IPS-18c (cell line): ENCODE measurements around the gene PPP1R13L.
"Not testable (repeated sequence)": the region's sequence is repeated elsewhere in the genome, so short reads cannot be mapped to it uniquely, and the experiment has no call there.

Experiments used
- H3K4me3 ChIP-seq: 2 replicates; pipeline ENCODE4 v1.7.0; 2013; ENCODE audit warnings: low read depth, mild to moderate bottlenecking, low read length, moderate library complexity; ENCODE audit not compliant: insufficient read depth
- H3K9me3 ChIP-seq: one replicate; pipeline ENCODE4 v1.6.1; 2013; ENCODE audit warnings: mild to moderate bottlenecking, low read length, moderate library complexity; ENCODE audit not compliant: control insufficient read depth, insufficient read depth

Gene PPP1R13L

GRCh38 chr19:45417151-45417550, 12.3 kb upstream of the PPP1R13L start:
- Histone ChIP-seq H3K9me3 (no peaks in the 10 kb centered on the region), H3K4me3 (no peak overlapping the region)

GRCh38 chr19:45414468-45414867, 9.6 kb upstream of the PPP1R13L start:
- H3K4me3 ChIP-seq, result no peak overlapping the region
- H3K9me3 ChIP-seq, result no peaks in the 10 kb centered on the region

- H3K9me3 ChIP-seq, result no peaks in the 10 kb centered on the region
- H3K4me3 ChIP-seq, result no peak overlapping the region
Observed at GRCh38 chr19:45413497-45413896, 8.6 kb upstream of the PPP1R13L start.

GRCh38 chr19:45410330-45410729, 5.5 kb upstream of the PPP1R13L start:
- H3K4me3 ChIP-seq, H3K9me3 ChIP-seq: not testable (repeated sequence)

- Histone ChIP-seq H3K4me3 (no peak overlapping the region), H3K9me3 (no peaks in the 10 kb centered on the region)
Observed at GRCh38 chr19:45409557-45409920, 4.7 kb upstream of the PPP1R13L start.

GRCh38 chr19:45408830-45409556, 4.1 kb upstream of the PPP1R13L start:
- Histone ChIP-seq H3K9me3 (no peaks in the 10 kb centered on the region), H3K4me3 (no peak overlapping the region)

GRCh38 chr19:45408121-45408520, 3.3 kb upstream of the PPP1R13L start:
- Histone ChIP-seq H3K4me3 (no peak overlapping the region), H3K9me3 (no peaks in the 10 kb centered on the region)

GRCh38 chr19:45407585-45407984, 2.7 kb upstream of the PPP1R13L start:
- not testable (repeated sequence) for H3K4me3 ChIP-seq, H3K9me3 ChIP-seq

GRCh38 chr19:45407091-45407375, 2.2 kb upstream of the PPP1R13L start:
- Histone ChIP-seq H3K9me3 (no peaks in the 10 kb centered on the region), H3K4me3 (peak overlapping the region; percentile 94)

GRCh38 chr19:45406226-45407090, 1.6 kb upstream of the PPP1R13L start, which contains the start of gene POLR1G:
Gene POLR1G (plus strand): TSS chr19:45406644. CDS start chr19:45406697, 53 bp downstream.
- Histone ChIP-seq H3K4me3 (peak within 1 kb of the TSS; percentile 94), H3K9me3 (no peaks in the 10 kb centered on the region)

GRCh38 chr19:45405435-45406225, 761 bp upstream of the PPP1R13L start:
- peak overlapping the region; percentile 94 for H3K4me3 ChIP-seq
- no peaks in the 10 kb centered on the region for H3K9me3 ChIP-seq

- peak overlapping the region; percentile 94 for H3K4me3 ChIP-seq
- H3K9me3 ChIP-seq, result no peaks in the 10 kb centered on the region
Observed at GRCh38 chr19:45403781-45404556, 900 bp downstream of the PPP1R13L start.

- Histone ChIP-seq H3K4me3 (peak overlapping the region; percentile 94; the same call in 1 of the 2 replicates), H3K9me3 (no peaks in the 10 kb centered on the region)
Observed at GRCh38 chr19:45403272-45403671, 1.6 kb downstream of the PPP1R13L start.

GRCh38 chr19:45402298-45403061, 2.4 kb downstream of the PPP1R13L start:
- Histone ChIP-seq H3K9me3 (no peaks in the 10 kb centered on the region), H3K4me3 (peak overlapping the region; percentile 25; the same call in 1 of the 2 replicates)

GRCh38 chr19:45401815-45402214, 3.1 kb downstream of the PPP1R13L start:
- H3K4me3 ChIP-seq, result no peak overlapping the region; the same call in 1 of the 2 replicates
- no peaks in the 10 kb centered on the region for H3K9me3 ChIP-seq

- Histone ChIP-seq H3K9me3 (no peaks in the 10 kb centered on the region), H3K4me3 (no peak overlapping the region)
Observed at GRCh38 chr19:45400192-45400591, 4.7 kb downstream of the PPP1R13L start.
